GM18517 (cell line): ENCODE measurements around the gene NRN1.
"Not testable (repeated sequence)": the region's sequence is repeated elsewhere in the genome, so short reads cannot be mapped to it uniquely, and the experiment has no call there.

Experiments
- ATAC-seq: cut with Tn5 transposase; IDR thresholded peaks from one replicate; pipeline ENCODE4 v1.9.1; 2021; ENCODE audit warnings: mild to moderate bottlenecking, moderate library complexity; ENCODE audit not compliant: unreplicated experiment

The NRN1 gene

DNA sequence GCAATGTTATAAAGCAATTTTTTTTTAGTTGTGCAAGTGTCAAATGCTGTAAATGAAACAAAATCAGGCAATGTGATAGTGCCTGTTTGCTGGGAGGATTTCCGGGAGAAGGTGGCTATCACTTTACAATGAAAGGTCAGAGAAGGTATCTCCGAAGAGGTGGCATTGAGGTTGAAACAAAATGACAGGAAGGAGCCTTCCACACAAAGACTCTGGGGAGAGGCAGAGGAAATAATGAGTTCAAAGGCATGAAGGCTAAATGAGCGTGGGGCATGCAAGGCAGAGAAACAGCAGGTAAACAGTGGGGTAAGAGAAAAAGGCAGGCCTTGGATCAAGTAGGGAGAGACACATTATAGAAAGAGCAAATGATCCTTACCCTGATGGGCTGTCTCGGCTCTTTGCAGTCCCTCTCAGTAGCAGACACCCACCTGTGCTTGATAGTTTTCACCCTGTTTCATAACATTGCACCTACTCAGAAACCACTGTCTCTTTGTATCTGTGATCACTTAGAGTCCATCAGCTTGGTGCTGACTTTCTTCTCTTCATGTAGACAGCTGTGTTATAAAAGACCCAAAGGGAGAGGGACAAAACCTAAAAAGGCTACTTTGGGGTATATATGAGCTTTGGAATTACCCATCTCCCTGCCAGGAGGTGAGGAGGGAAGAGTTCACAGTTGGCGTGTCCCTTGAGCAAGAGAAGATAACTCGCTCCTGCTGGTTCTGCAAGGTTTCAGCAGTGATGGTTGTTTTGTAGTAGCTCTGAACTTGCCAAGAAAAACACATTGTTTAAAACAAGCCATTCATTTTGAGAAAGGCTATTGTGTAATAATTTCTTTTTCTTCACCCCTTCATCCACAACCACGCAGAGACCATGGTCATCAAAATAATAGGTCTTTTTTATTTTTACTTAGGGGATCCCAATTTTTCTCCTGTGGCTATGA, 22.3 kb downstream of the NRN1 start:
- ATAC-seq: no peak

GRCh38 chr6:5981126-5982026, 25.3 kb downstream of the NRN1 start:
- ATAC-seq: no peak

DNA sequence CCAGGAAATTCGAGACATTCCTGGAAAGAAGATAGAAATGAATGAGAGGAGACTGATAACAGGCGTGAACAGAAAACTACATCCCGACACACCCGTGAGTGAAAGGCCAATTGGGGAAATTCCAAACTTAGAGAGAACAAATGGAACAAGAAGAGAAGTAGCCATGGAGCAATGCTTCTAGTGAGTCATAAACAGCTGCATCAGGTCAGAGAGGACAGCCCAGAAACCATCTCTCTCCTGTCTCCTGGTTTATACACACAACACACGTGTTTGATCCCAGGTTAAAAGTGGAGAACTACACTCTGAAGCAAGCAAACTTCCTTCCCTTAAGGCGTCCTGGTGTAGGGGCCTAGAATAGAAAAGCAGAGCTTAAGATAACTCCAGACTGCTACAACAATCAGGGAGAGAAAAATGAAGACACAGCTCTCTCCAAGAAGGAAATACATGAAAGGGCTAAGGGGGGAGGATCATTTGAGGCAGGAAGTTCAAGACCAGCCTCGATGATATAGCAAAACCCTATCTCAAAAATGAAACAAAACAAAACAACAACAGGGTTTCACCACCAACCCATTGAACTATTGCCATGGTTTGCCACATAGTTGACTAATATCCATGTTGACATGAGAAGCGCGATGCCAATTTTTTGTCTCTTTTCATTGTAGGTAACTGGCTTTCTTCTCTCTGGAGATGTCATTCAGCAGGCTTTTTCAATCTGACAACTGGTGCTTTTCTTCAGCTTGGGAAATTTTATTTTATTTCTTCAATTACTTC, 26.9 kb downstream of the NRN1 start:
- ATAC-seq: no peak

DNA sequence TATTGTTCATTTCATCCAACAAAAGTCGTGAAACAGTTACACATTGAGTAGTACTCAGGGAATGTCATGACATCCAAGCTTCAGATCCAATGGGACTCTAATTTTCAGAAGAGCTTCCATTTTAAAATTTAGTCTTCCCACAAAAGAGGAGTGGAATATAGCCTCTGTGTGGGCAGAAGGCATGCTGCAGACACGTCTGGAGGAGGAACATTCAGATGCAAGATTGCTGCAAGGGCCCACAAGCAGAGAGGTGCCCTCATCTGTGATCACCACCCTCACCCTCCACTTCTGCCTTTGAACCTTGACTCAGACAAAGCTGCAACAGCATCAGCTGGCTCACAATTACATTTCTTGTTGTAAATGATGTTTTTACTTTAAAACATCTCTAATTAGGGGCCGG, 29.9 kb downstream of the NRN1 start:
- no peak for ATAC-seq

GRCh38 chr6:5968817-5969734, 37.6 kb downstream of the NRN1 start:
- ATAC-seq: no peak

DNA sequence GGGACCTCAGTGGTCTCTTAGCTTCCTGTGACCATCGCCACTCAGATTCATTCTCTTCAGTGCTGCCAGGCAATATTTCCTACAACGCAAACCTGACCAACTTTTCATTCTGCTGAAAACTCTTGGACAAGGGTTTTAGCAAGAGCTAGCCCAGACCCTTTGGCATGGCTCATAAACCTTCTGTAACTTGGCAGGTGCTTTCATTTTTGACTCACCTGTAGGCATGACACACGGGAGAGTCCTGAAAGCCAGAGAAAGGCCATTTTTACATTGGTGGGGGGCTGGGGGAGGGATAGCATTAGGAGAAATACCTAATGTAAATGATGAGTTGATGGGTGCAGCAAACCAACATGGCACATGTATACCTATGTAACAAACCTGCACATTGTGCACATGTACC, 38.7 kb downstream of the NRN1 start:
- ATAC-seq: not testable (repeated sequence)

- no peak for ATAC-seq
Measured at GRCh38 chr6:5967594-5967993, 39.1 kb downstream of the NRN1 start.

DNA sequence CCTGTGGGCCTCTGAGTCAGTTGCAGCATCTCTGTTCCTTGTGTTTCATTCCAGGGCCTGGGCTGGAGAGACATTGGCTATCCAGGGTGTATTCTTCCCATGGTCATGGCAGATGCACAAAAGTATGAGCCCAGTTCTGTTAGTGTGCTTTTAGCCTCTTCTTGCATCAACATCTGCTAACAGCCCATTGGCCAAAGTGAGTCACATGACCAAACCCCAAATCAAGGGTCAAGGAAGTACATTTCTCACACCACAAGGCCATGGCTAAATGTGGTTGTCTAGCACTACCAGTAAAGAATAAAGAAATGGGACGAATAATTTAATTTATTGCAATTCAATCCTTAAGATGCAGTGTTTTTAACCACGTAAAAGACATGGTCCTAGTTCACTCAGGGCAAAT, 43.9 kb downstream of the NRN1 start:
- ATAC-seq: no peak

GRCh38 chr6:5961836-5962235, 44.9 kb downstream of the NRN1 start:
- ATAC-seq: no peak

DNA sequence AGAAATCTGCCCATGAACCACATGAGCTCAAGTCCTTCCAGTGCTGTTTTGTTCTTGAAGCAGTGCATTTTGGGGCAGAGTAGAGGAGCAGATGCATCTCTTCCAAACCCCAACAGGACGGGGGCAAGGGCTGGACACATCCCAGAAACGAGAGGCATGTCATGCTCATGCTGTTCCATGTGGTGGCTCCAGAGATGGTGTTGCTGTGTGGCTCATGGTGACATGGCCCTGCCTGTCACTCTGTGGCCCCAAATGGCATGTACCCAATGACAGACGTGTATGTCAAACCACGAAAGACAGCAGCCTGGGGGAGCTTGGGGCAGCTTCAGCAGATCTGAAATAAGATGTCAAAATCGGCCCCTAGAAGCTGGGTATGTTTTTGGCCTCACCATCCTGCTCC, 46.3 kb downstream of the NRN1 start:
- ATAC-seq: no peak

GRCh38 chr6:5958921-5959320, 47.8 kb downstream of the NRN1 start:
- ATAC-seq: no peak

- ATAC-seq: no peak
Measured at GRCh38 chr6:5956939-5957338, 49.8 kb downstream of the NRN1 start.

- ATAC-seq: no peak
Measured at GRCh38 chr6:5950361-5950785, 56.4 kb downstream of the NRN1 start.
